ENCODE measurements around the gene CLASP1. TPM values are rescaled to one million over a fixed set of nuclear protein-coding genes. Genes with fewer than 3 reads are reported as not detected.
"Not testable (repeated sequence)": the region's sequence is repeated elsewhere in the genome, so short reads cannot be mapped to it uniquely, and the experiment has no call there.

The CLASP1 gene
- total and polyA plus RNA-seq, 11 donors = 16.0 to 84.5 (median 60.2) TPM

DNA sequence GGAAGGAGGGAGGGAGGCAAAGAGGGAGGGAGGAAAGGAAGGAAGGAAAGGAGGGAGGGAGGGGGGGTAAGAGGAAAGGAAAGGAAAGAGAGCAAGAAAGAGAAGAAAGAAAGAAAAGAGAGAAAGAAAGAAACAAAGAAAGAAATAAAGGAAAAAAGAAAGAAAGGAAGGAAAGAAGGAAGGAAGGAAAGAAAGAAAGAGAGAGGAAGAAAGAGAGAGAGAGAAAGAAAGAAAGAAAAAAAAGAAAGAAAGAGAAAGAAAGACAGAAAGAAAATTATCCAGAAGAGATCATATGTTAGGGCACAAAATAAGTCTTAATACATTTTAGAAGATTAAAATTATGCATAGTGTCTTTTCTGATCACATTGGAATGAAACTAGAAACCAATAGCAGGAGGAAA, 339.9 kb downstream of the CLASP1 start:
- H3K4me3 ChIP-seq = no peak overlapping the region
- intact Hi-C loops (cut with DNase I) = no loop called here
- DNase-seq = no peak
- no peak overlapping the region for H3K27ac ChIP-seq
- H3K36me3 ChIP-seq = no peaks in the 10 kb centered on the region
- no peak for TF ChIP-seq POLR2A (IDR thresholded peaks at IDR 0.05)
- TF ChIP-seq, protein P1, sequence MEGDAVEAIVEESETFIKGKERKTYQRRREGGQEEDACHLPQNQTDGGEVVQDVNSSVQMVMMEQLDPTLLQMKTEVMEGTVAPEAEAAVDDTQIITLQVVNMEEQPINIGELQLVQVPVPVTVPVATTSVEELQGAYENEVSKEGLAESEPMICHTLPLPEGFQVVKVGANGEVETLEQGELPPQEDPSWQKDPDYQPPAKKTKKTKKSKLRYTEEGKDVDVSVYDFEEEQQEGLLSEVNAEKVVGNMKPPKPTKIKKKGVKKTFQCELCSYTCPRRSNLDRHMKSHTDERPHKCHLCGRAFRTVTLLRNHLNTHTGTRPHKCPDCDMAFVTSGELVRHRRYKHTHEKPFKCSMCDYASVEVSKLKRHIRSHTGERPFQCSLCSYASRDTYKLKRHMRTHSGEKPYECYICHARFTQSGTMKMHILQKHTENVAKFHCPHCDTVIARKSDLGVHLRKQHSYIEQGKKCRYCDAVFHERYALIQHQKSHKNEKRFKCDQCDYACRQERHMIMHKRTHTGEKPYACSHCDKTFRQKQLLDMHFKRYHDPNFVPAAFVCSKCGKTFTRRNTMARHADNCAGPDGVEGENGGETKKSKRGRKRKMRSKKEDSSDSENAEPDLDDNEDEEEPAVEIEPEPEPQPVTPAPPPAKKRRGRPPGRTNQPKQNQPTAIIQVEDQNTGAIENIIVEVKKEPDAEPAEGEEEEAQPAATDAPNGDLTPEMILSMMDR (IDR thresholded peaks at IDR 0.05) = no peak
- ATAC-seq = no peak
- H3K4me1 ChIP-seq = no peaks in the 10 kb centered on the region
- H3K9me3 ChIP-seq = peaks cover 0 to 8% (median 0%) of the 10 kb centered on the region in 12 donors
- H3K27me3 ChIP-seq = peaks cover 0 to 11% (median 0%) of the 10 kb centered on the region in 9 donors

DNA sequence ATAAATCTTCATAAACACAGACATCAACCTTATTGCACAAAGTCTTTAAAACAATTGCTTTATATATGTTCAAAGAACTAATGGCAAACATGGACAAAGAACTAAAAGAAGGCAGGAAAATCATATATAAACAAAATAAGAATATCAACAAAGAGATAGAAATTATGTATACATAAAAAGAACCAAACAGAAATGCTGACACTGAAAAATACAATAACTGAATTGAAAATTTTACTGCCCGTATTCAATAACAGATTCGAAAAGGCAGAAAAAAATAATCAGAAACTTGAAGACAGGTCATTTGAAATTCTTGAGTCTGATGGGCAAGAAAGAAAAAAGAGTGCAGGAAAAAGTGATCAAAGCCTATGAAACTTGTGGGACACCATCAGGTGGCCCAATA, 342.2 kb downstream of the CLASP1 start:
- no peak for ATAC-seq
- Histone ChIP-seq H3K27me3 (peaks cover 0 to 20% (median 3%) of the 10 kb centered on the region in 9 donors), H3K4me3 (no peak overlapping the region), H3K27ac (no peak overlapping the region), H3K4me1 (no peaks in the 10 kb centered on the region), H3K9me3 (peaks cover 0 to 8% (median 0%) of the 10 kb centered on the region in 12 donors), H3K36me3 (no peaks in the 10 kb centered on the region)
- TF ChIP-seq, protein P1 (IDR thresholded peaks at IDR 0.05) = no peak
- DNase-seq = no peak
- intact Hi-C loops (cut with DNase I) = no loop called here
- WGBS, 4 donors = 85 to 94% (median 92%) methylated on average over 2 of the region's 2 CpGs

DNA sequence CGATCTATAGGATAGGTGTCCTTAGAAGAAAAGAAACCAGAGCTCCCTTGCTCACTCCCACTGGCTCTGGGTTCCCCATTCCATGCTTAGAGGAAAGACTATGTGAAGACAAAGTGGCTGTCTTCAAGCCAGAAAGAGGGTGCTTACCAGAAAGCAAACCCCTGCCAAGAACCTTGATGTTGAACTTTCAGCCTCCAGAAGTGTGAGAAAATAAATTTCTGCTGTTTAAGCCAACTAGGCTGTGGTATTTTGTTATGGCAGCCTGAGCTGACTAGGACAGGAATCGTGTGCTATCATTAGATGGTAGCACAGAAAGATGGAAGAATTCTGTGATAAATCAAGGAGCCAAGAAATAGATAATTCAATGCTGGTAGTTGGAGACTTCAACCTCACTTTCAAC, 344.3 kb downstream of the CLASP1 start:
- DNase-seq (no peak), ATAC-seq (no peak)
- intact Hi-C loops (cut with DNase I) = no loop called here
- 75 to 78% (median 78%) methylated on average over 2 of the region's 2 CpGs for WGBS, 4 donors
- H3K9me3 ChIP-seq = peaks cover 0 to 8% (median 0%) of the 10 kb centered on the region in 12 donors
- H3K27me3 ChIP-seq = peaks cover 0 to 20% (median 3%) of the 10 kb centered on the region in 9 donors
- no peak overlapping the region for H3K4me3 ChIP-seq
- no peaks in the 10 kb centered on the region for H3K4me1 ChIP-seq
- H3K27ac ChIP-seq = no peak overlapping the region
- no peaks in the 10 kb centered on the region for H3K36me3 ChIP-seq
- TF ChIP-seq, protein P1 (IDR thresholded peaks at IDR 0.05) = no peak
- TF ChIP-seq POLR2A (IDR thresholded peaks at IDR 0.05) = no peak

DNA sequence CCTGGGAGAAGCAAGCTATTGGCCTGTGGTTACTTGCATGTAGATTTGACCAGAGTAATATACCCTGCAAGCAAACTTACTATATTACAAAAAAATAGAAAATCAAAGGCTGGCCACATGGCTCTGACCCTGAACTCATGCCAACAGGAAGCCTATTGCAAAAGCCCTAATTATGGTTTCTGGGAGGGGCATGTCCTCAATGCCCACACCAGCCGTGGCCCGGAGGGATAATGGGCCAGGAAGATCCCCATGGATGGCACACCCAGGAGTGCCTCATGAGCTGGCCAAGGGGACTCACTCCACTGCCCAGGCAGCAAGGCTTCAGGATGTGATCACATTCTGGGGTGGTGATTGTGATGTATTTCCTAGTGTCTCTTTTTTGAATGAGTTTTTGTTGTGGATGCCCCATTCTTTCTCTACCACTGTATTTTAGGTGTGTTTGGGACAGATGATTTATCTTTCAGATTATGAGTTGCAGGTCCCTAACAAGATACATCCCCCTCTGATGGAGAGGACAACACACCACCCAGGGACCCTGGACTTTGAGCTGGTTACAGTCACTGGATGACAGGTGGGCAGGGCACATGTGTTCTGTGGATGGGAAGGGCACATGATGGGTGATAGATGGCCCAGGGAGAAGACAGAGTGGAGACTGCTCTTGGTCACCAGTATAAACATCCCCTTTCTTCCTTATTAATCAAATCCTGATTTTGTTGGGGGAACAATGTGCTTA, 345.6 kb downstream of the CLASP1 start:
- no peak for ATAC-seq
- intact Hi-C loops (cut with DNase I) = no loop called here
- TF ChIP-seq, protein P1 (IDR thresholded peaks at IDR 0.05) = no peak
- TF ChIP-seq POLR2A (IDR thresholded peaks at IDR 0.05) = no peak
- Histone ChIP-seq H3K4me1 (no peaks in the 10 kb centered on the region), H3K27me3 (peaks cover 0 to 20% (median 3%) of the 10 kb centered on the region in 9 donors), H3K27ac (no peak overlapping the region), H3K9me3 (peaks cover 0 to 6% (median 0%) of the 10 kb centered on the region in 12 donors), H3K4me3 (no peak overlapping the region), H3K36me3 (no peaks in the 10 kb centered on the region)
- 34 to 100% (median 58%) methylated on average over 2 of the region's 2 CpGs for WGBS, 4 donors
- DNase-seq = no peak

DNA sequence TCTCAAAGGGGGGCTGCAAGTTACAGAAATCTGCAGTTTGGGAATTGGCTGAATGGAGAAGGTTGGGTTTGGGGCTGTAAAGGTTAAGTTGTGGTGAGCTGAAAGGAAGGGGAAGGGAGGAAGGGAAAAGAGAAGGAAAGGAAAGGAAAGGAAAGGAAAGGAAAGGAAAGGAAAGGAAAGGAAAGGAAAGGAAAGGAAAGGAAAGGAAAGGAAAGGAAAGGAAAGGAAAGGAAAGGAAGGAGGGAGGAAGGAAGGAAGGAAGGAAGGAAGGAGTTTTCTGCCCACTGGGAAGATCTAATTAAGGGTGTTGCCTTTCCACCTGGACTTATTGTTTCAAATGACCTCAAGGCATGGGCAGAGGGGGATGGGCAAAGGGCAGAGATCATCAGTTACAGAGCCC, 348.1 kb downstream of the CLASP1 start:
- ATAC-seq; DNase-seq; H3K36me3 ChIP-seq; H3K4me3 ChIP-seq; H3K27ac ChIP-seq; H3K9me3 ChIP-seq; H3K4me1 ChIP-seq; intact Hi-C loops (cut with DNase I): not testable (repeated sequence)
- peaks cover 0 to 15% (median 3%) of the 10 kb centered on the region in 9 donors for H3K27me3 ChIP-seq

Measured in heart left ventricle (tissue), 16 donors.